A673 (cell line): Measurements from ENCODE around the gene MYO18A. TPM values are rescaled to one million over a fixed set of nuclear protein-coding genes. Genes with fewer than 3 reads are reported as not detected.
A peak's percentile ranks its signal among the peaks of the same experiment; 100 is the strongest.

Experiments
- BruUV-seq: library from RNA; stranded (reverse); fragments of 400-500 nt; replicated peaks from 2 replicates; lab custom pipeline; 2021; lab: Mats Ljungman, UMichigan
- CTCF ChIA-PET: fragments of 300-600 bp; sonication (Branson Sonifier 250); formaldehyde crosslinking; loops from one replicate; lab custom pipeline; 2022; ENCODE audit warnings: antibody characterized with exemption; lab: Charles Lee
- POLR2A ChIA-PET: fragments of 300-600 bp; sonication (Branson Sonifier 250); formaldehyde crosslinking; loops from one replicate; lab custom pipeline; 2022; ENCODE audit warnings: antibody characterized with exemption; ENCODE audit not compliant: low non-redundant PET; lab: Charles Lee
- DNase-seq: peaks from one replicate; pipeline ENCODE4 v3.0.0-alpha.2; 2015; ENCODE audit warnings: low spot score
- H3K27ac ChIP-seq: fragments of 200-600 bp; sonication (generic); 2 replicates; pipeline ENCODE4 v1.5.1; 2016; ENCODE audit warnings: mixed run types, low read depth, mild to moderate bottlenecking, mixed read lengths, antibody characterized with exemption, low read length; ENCODE audit not compliant: poor library complexity, severe bottlenecking
- H3K27me3 ChIP-seq: fragments of 200-600 bp; sonication (generic); replicated peaks from 2 replicates; pipeline ENCODE4 v1.6.1; 2017; ENCODE audit warnings: mixed run types, low read depth, mild to moderate bottlenecking, mixed read lengths, antibody characterized with exemption, low read length; ENCODE audit not compliant: insufficient read depth, poor library complexity
- H3K36me3 ChIP-seq: fragments of 200-600 bp; sonication (generic); 2 replicates; pipeline ENCODE4 v1.6.1; 2016; ENCODE audit warnings: mixed run types, mild to moderate bottlenecking, mixed read lengths, antibody characterized with exemption, low read length; ENCODE audit not compliant: insufficient read depth, poor library complexity, severe bottlenecking
- H3K4me1 ChIP-seq: fragments of 200-600 bp; sonication (generic); 2 replicates; pipeline ENCODE4 v1.6.1; 2017; ENCODE audit warnings: mixed run types, mild to moderate bottlenecking, mixed read lengths, antibody characterized with exemption, low read length; ENCODE audit not compliant: insufficient read depth, poor library complexity, severe bottlenecking
- H3K4me3 ChIP-seq: fragments of 200-600 bp; sonication (generic); 2 replicates; pipeline ENCODE4 v1.5.1; 2016; ENCODE audit warnings: low read depth, mixed run types, mild to moderate bottlenecking, mixed read lengths, low read length; ENCODE audit not compliant: poor library complexity, severe bottlenecking
- H3K9me3 ChIP-seq: fragments of 200-600 bp; sonication (generic); 2 replicates; pipeline ENCODE4 v1.6.1; 2016; ENCODE audit warnings: mixed run types, low read depth, mild to moderate bottlenecking, mixed read lengths, antibody characterized with exemption, low read length; ENCODE audit not compliant: poor library complexity, severe bottlenecking
- EZH2 ChIP-seq: fragments of 200-600 bp; sonication (generic); IDR thresholded peaks from 2 replicates; pipeline ENCODE4 v1.6.1; 2017; ENCODE audit warnings: borderline replicate concordance, low read depth, mild to moderate bottlenecking, mixed read lengths, antibody characterized with exemption, low read length; ENCODE audit not compliant: poor library complexity, severe bottlenecking
- intact Hi-C: fragments of 100-400 bp; cut with micrococcal nuclease; formaldehyde crosslinking; loops from one replicate; pipeline ENCODE4 v1.10.0; 2022; ENCODE audit not compliant: unreplicated experiment
- total RNA-seq: library from RNA; stranded (reverse); gene quantifications from 2 replicates; pipeline ENCODE4 v1.2.3, GENCODE V29; 2021
- TF ChIP-seq, protein P1 (sequence below): fragments of 300-800, 200-600 bp; sonication (generic); conservative IDR thresholded peaks from 2 replicates; pipeline ENCODE4 v1.5.1; 2017; ENCODE audit warnings: low read depth, mild to moderate bottlenecking, antibody characterized with exemption, low read length, moderate library complexity, mixed read lengths

Gene MYO18A
- total RNA-seq, 1 experiment from 2014 or later: 26.6 TPM

DNA sequence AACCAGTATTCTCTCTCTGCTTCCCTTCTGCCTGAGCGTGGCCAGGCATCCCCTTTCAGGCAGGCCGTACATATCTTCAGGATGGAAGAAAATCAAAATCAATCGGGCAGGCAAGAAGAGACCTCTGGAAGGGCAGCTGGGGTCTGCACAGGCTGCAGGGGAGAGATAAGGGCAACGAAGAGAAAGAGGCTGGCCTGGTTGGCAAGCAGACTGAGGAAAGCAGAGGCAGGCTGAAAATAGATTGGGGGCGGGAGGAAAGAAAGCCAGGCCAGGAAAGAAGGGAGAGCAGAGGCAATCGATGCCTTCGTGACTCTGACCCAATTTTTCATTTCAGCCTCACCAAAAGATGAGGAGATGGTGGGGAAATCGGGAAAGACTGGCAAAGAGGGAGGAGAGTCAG lies 119.2 kb downstream of the MYO18A start:
- Histone ChIP-seq H3K9me3 (no peaks in the 10 kb centered on the region), H3K27me3 (no peaks in the 10 kb centered on the region), H3K36me3 (no peaks in the 10 kb centered on the region), H3K4me3 (peak overlapping the region; percentile 4), H3K27ac (peak overlapping the region; percentile 57), H3K4me1 (peaks cover 48% of the 10 kb centered on the region)
- POLR2A ChIA-PET: no interaction called here
- intact Hi-C loops: no loop called here
- DNase-seq: no peak
- CTCF ChIA-PET: no interaction called here
- TF ChIP-seq EZH2: no peak
- TF ChIP-seq, protein P1, sequence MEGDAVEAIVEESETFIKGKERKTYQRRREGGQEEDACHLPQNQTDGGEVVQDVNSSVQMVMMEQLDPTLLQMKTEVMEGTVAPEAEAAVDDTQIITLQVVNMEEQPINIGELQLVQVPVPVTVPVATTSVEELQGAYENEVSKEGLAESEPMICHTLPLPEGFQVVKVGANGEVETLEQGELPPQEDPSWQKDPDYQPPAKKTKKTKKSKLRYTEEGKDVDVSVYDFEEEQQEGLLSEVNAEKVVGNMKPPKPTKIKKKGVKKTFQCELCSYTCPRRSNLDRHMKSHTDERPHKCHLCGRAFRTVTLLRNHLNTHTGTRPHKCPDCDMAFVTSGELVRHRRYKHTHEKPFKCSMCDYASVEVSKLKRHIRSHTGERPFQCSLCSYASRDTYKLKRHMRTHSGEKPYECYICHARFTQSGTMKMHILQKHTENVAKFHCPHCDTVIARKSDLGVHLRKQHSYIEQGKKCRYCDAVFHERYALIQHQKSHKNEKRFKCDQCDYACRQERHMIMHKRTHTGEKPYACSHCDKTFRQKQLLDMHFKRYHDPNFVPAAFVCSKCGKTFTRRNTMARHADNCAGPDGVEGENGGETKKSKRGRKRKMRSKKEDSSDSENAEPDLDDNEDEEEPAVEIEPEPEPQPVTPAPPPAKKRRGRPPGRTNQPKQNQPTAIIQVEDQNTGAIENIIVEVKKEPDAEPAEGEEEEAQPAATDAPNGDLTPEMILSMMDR: no peak
- no TSS peak for BruUV-seq

DNA sequence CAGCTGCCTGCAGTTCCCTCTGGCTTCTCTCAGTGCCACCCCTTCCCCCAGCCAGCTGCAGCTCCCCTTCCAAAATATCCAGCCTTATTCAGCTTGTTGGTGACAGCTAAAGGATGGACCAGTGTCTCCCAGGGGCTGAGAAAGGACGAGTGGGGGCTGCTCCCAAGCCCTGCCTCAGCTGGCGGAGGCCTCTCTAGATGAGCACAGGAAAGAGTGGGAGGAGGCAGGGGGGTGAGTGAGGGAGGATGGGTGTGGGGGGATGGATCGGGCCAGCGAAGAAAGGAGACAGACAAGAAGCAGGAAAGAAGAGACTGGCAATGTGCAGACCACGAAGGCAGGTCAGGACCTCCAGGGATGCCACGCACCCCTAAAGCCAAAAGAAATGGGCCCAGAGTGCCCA lies 119.7 kb downstream of the MYO18A start:
- intact Hi-C loops: no loop called here
- Histone ChIP-seq H3K36me3 (no peaks in the 10 kb centered on the region), H3K4me3 (peak overlapping the region; percentile 4), H3K27ac (peak overlapping the region; percentile 57), H3K9me3 (no peaks in the 10 kb centered on the region), H3K4me1 (peaks cover 48% of the 10 kb centered on the region), H3K27me3 (no peaks in the 10 kb centered on the region)
- DNase-seq: peak; percentile 82
- ChIA-PET CTCF (no interaction called here), POLR2A (no interaction called here)
- BruUV-seq: no TSS peak
- no peak for TF ChIP-seq EZH2
- TF ChIP-seq, protein P1: no peak

DNA sequence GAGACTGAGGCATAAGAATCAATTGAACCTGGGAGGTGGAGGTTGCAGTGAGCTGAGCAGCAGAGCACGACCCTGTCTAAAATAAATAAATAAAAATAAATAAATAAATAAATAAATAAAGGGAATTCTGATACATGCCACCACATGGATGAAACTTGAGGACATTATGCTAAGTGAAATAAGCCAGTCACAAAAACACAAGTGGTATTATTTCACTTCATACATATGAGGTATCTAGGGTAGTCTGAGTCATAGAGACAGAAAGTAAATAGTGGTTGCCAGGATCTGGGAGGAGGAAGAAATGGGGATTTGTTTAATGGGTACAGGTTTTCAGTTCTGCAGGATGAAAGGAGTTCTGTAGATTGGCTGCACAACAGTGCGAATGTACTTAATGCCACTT lies 120.9 kb downstream of the MYO18A start:
- H3K27me3 ChIP-seq: no peaks in the 10 kb centered on the region
- peaks cover 48% of the 10 kb centered on the region for H3K4me1 ChIP-seq
- POLR2A ChIA-PET: no interaction called here
- BruUV-seq: no TSS peak
- H3K36me3 ChIP-seq: no peaks in the 10 kb centered on the region
- H3K9me3 ChIP-seq: no peaks in the 10 kb centered on the region
- no peak for DNase-seq
- CTCF ChIA-PET: no interaction called here
- intact Hi-C loops: no loop called here
- no peak for TF ChIP-seq EZH2
- TF ChIP-seq, protein P1: no peak
- no peak overlapping the region for H3K4me3 ChIP-seq
- no peak overlapping the region for H3K27ac ChIP-seq
